Activated CD4-positive, alpha-beta T cell treated with anti-CD3 and anti-CD28 coated beads, Interleukin-2, Interleukin-4, amounts not matched to agents 100 ng/mL and 50 ng/mL, durations not matched to agents 16 hours and 8 hours (primary cell): ENCODE data around the gene SMYD3.
"Not testable (repeated sequence)": the region's sequence is repeated elsewhere in the genome, so short reads cannot be mapped to it uniquely, and the experiment has no call there.

ENCODE experiments used
- DNase-seq: peaks from one replicate; pipeline ENCODE4 v3.0.0-alpha.2; 2020; ENCODE audit warnings: low spot score

Gene SMYD3

DNA sequence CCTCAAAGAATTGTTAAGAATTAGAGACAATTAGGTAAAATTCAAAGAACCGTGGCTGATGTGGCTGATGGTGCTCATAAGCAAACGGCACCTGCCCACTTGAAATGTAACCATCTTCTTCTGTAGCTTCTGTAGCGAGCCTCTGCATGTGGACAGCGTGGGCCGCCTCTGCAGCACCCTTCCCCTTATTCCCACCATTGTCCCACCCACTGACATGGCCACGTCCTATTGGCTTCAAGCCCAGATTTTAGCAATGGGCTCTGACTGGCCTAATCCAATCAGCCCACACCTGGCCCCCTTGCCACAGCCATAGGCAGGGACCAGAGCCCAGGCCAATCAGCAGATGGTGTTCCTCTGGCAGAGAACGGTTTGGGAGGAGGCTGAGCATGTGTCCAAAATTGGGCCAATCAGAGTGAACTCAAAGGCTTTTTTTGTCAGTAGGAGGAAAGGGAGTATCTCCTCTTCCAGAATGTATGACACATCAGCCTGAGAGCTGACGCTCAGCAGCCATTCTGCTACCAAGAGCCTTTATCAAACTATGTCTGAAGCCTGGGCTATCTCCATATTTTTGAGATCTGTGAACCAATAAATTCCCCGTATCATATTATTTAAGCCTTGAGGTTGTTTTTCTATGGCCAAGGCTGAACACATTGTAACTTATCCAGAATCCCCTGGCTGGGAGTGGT is 518.5 kb downstream of the SMYD3 start:
- no peak for DNase-seq

DNA sequence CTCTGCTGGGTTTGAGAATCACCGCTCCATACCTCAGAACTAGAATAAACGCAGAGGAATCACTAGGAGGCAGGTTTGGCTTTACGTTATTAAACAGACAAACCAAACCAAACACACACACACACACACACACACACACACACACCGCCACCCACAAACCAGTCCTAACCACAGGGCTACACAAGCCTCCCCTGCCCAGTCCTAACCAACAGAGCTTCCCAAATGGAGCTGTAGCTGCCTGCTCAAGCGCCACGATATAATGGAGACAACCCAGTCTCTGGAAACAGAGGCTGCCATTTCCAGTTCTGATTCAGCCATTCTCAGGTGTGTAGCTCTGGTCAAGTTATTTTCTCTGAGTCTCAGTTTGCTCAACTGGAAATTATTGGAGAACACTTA is 519.1 kb downstream of the SMYD3 start:
- DNase-seq = no peak

DNA sequence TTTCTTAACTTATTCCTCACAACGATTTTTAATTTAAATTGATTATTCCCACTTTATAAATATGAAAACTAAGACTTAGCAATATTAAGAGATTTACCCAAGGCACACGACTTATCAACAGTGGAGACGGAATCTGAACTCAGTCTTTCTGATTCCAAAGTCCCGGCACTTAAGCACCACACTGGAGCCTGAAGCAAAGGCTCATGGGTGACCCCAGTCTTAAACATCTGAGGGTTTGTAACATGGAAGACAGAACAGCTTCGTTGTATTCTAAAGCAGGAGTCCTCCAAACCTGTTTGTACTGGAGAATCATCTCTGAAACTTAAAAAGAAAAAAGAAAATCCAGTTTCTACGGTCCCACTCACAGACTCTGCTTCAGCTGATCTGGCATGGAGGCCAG is 519.5 kb downstream of the SMYD3 start:
- no peak for DNase-seq

DNA sequence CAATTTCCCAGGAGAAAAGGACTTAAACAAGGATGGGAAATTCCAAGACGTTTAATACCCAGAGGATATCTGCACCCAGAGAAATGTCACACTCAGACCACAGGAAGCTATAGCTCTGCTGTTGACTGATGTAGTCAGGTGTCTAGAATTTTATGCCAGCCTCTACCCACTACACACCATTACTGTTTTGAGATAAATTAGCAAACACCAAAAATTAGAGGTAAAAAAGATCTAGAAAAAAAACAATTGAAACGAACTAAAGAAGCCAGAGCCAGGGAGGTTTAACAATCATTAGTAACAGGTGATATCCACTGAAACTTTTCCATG is 519.9 kb downstream of the SMYD3 start:
- DNase-seq = no peak

DNA sequence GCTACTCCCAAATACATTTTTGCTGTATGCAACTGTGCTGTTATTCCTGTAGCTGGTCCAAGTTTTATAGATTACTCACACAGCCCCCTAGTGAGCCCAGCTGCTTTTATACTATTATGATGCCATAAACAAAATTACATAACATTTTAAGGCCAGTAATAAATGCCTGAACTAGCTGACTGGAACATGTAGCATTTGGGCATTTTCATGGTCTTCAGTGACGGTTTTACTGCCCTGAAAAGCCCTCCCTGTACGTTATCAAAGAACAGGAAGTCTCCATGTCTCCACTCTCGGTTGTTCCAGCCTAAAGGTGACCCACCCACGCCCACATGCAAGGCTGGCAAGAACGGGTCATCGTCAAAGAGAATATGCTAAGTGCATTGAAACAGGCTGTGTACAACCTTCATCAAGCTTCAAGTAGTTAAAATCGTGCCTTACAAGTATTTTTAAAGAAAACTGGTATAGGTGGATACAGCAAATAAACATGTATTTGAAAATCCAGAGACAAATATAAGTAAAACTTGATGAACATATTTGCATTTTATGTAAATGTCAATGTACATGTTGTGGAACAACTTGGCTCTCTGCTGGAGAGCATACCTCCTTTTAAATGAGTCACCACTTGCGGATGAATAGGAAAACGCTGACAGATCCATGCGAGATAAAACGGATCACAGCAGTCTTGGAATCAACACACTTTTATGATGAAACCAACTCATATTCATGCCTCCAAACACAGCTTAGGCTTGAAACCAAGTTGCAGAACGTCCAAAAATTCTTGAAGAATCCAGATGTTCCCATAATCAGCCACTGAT is 520.5 kb downstream of the SMYD3 start:
- no peak for DNase-seq

DNA sequence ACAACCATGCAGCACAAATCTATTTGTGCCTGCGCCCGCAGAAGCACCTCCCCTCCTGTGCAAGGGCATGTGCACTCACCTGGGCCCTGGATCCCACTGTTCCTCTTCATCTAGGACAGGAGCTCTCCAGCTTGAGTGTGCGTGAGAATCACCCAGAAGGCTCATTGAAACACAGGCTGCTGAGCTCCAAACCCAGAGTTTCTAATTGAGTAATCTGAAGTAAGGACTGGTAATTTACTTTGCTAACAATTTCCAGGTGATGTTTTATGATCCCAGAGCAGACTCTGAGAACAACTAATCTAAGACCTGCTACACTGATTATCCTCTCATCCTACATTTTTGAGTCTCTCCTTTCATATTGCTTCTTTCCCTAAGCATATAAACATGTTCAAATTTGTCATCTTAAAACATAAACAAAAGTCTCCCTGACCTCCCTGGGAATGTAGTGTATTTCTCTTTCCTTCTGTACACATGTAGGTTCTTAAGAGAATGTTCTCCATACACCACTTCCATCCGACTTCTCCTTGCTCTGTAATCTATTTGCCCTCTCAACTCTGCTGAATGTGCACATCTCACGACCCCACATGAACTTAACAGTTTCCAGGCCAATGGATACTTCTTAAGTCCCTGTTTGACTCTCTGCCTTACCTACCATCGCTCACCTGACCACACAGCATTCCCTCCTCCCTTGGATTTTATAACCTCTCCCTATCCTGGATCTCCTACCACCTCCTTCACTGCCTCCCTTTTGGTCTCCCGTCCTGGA is 522.5 kb downstream of the SMYD3 start:
- peak; percentile 17 for DNase-seq

DNA sequence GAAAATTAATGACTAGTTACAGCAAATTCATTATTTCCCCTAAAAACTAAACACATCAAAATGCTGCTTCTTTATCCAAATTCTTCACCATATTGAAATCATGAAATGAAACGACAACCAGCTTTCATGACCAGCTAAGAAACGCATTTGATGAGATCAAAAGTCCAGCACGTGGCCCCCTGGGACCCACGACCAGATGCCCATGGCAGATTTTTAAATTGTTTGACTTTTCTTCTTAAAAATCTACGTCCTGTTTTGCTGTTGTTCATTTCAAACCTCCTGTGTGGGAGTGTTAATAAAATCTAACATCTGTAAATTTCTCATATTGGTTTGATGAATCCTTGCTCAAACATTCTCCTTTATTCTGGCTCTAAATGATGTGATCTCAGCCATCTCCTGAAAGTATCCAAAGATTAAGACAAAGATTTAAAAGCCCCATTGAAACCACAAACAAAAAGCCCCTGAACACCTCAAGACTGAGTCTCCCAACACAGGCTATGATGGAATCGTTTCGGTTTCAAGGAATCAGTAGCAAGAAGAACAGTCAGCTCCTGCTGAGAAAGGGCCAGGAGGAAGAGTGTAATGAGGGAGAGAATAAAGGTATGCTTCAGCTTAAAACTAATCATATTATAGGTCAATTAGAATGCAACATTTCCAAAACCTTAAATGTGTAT is 523.6 kb downstream of the SMYD3 start:
- DNase-seq = no peak

DNA sequence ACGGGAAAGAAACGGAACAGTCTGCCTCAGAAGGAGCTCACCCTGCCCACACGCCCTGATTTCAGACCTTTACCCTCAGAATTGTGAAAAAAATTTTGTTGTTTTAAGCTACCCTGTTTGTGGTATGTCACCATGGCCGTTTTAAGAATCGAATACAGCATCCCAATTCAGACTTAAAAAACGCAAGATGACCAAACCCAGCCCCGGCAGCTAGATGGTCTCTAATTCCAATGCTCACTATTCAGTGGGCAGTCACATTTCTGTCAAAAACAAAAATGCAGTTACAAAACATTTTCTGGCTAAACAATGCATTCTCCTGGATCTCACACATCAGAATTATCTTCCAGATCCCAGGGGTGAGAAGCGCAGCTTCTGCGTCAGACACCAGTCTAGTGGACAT is 527.5 kb downstream of the SMYD3 start:
- no peak for DNase-seq

DNA sequence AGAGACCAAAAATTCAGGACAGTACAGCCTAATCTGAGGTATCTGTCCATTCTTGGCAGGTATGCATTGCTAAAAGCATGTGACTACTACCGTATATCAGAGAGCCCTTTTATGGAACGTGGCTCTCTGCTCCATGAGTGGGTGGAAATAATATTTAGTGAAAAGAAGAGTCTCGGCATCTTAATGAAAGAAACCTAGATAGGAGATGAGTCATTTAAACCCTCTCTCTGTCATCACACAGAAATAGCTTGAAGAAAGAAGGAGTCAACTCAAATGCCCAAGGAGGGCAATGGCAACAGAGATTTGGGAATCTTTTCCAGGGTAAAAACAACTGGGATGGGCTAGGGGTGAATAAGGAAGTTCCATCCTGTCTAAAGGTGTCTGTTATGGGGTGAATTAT is 528.2 kb downstream of the SMYD3 start:
- no peak for DNase-seq

DNA sequence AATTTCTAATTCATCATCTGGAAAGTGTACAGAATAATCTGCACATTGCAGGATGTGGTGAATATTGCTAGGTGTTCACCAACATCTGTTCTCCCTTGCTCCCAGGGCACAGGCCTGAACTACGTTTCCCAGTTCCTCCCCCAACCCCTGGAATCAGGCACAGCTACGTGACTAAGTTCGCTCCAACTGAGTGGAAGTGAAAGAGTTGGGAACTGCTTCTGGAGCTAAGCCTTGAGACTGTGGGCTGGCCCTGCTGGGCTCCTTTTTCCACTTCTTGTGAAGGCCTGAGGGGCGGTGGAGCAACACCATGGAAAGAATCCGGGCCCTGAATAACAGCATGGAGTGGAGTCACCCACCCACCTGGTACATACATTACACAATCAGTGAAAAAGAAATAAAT is 534.6 kb downstream of the SMYD3 start:
- no peak for DNase-seq

DNA sequence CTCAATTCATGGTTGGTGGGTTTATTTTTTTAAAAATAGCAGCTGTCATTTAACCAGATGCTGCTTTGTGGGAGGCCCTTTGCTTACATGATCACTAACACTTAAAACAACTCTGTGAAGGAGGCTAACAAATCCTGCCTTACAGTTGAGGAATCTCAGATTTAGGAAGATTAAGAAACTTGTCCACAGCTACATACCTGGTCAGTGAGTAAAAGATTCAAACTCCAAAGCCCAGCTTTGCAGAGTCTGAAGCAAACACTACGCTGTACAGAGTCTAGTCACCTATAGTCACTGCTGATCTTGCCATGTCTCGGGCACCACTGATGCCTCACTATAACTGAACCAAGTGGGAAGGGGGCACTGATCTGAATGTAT is 535.4 kb downstream of the SMYD3 start:
- DNase-seq = no peak

DNA sequence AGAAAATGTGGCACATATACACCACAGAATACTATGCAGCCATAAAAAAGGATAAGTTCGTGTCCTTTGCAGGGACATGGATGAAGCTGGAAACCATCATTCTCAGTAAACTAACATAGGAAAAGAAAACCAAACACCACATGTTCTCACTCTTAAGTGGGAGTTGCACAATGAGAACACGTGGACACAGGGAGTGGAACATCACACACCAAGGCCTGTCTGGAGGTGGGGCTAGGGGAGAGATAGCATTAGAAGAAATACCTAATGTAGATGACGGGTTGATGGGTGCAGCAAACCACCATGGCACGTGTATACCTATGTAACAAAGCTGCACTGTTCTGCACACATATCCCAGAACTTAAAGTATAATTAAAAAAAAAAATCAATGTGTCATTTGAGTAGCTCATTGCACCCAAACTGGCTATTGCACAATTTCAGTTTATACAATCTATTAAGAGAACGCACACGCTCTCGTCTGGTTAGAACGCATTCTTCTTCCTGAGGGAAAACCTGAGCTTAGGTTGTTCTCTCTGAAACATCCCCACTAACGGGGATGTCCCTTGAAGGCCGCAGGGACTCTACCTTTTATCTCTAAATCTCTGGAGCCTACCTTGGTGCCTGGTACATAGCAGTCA is 535.9 kb downstream of the SMYD3 start:
- DNase-seq = not testable (repeated sequence)

DNA sequence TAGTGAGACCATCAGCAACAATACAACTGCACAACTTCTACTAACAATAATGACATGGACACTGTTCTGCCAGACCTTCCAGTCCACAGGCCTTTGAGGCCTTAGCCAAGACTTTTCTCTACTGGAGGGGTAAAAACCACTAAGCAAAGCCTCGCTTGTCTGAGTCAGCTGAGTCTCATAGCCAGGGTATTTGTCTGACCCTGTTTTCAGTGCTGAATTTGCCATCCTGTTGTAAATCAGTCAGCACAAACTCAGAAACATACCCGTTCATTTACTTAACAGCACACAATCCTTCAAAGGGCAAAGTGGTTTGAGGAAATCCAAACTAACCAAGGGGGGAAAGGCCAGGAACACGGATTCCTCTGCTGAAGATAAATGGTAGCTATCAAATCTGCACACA is 537.8 kb downstream of the SMYD3 start:
- no peak for DNase-seq

DNA sequence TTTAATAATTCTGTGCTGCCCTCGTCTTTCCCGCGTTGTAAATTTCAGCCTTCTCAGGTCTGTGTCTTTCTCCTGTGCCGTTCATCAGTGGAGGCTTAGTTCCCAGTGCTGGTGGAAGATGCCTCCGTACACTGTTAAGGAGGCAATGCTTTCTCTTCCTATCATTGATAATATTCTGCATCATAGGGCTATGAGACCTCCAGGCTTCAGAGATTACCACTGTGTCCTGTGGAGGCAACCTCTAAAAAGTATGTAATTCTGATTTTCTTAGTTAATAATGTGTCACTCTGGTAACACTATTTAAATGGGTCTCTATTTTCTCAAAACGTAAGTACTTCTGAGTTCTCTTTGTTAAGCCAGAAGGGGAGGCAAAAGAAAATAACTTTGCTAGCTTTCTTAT is 538.3 kb downstream of the SMYD3 start:
- no peak for DNase-seq

DNA sequence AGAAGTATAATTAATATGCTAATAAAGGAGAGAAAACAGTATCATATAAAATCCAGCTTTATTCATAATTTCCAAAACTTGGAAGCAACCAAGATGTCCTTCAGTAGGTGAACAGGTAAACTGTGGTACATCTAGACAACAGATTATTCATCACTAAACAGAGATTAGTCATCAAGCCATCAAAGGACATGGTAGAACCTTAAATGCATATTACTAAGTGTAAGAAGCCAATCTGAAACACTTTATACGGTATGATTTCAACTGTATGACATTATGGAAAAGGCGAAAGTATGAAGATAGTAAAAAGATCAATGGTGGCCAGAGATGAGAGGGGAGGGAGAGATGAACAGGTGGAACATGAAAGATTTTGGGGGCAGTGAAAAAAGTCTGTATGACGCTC is 541.7 kb downstream of the SMYD3 start:
- DNase-seq = no peak

DNA sequence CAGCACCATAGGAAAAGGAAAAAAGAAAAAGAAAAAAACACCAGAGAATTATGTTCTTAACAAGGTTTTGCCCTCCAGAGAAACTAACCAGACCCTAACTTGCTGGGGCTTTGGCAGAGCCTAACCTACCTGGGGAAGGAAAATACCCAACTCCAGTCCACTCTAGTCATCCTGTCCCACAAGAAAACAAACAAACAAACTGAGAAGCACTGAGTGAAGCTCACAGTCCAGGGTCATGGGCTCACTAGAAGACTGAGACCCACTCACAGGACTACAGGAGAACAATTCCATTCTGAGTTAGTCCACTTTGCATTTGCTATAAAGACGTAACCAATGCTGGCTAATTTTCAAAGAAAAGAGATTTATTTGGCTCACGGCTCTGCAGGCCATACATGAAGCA is 543.4 kb downstream of the SMYD3 start:
- DNase-seq = no peak

DNA sequence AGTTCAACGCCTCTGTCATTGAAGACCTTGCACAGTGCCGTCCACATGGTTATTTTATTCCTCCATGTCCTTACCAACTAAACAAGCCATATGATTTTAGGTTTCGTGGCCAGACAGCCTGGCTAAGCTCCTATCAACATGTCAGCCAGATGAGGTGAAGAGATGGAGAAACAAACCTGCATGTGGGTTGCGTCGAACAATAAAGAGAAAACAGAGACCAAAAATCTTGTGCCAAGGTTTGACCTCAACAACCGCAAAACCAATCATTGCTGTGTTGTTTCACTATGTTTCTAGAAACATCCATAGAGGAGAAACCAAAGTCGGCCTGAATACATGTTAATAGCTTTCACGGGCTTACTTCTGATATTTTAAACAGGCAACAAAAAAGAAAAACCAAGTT is 544.6 kb downstream of the SMYD3 start:
- no peak for DNase-seq

DNA sequence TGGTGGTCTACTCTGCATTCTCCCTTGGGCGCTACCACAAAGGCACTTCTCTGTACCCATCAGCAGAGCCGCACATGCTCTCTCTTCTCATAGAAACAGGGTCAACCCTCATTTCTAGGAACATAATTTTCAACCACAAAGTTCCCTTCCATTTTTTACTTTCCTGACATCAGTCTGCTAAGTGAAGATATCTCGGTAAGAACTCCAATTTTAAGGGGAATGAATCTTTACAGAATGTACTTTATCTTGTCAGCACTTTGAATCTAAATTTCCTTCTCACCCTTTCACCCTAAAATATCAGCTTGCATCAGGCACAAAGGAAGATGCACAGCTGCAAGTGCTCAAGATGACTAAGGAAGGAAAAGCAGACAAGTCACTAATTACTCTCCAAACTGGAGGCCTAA is 545.9 kb downstream of the SMYD3 start:
- DNase-seq = no peak

DNA sequence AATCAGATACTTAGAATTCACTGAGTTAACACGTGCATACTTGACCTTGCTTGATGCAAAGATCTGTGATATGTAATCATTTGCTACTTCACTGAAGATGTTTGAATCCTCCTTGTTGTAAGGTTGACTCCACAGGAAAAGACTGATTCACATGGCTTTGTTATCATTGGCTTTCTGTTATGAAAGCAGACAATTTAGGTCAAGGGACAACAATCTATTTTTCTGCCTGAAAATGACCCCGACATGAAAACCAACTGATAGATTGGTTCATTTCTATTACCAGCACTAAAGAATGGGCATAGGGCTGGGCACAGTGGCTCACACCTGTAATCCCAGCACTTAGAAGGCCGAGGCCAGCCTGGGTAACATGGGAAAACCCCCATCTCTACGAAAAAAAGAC is 546.9 kb downstream of the SMYD3 start:
- DNase-seq = no peak

DNA sequence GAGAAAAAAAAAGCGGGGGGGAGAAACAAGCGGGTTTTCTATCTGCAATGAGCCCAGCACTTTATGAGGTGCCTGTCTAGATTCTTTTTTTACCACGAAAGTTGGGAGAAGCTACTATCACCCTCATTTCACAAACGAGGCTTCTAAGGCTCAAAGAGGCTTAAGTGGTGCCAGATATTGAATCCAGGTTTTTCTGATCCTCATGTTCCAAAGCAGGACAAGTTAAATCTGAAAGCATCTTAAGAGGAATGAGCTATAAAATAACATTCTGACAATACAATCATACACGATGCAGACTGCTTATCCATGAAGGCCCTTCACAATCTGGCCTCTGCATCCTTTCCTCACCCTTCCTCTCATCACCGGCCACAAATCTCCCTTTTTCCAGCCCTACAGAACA is 549.1 kb downstream of the SMYD3 start:
- no peak for DNase-seq

DNA sequence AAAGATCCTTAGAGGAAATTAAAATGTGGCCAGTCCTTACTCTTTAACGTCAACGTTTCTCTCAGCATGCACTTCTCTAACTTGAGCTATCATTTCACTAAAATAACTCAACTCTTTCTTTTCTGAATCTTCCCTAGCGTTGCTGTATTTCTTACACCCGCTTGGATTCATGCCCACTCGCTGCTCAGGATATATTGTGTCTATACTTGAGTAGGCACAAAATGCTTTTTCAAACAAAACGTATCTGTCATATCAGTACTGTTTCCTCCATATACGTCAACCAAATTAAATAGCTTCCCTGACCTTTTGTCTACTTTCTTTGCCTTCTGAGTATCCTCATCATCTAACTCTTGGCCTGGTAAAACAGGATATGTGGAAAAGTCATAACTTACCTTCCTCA is 549.7 kb downstream of the SMYD3 start:
- no peak for DNase-seq

DNA sequence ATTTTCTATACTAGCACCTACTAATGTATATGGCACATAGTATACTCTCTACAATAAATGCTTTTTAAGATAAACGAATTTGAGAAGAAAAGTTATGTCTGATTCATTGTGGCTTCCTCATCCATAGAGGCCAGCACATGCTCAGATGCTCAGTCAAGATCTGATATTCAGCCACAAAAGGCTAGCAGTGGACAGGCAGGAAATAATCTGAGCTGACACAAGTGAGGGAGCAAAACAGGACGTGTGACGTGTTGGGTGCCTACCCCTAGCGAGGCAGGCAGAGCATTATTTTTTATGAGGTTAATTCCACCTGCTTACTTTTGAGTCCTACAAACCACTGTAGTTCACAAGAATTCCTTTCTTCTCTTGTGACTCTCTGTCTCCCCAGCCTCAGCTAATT is 550.9 kb downstream of the SMYD3 start:
- DNase-seq = peak; percentile 41
